HFF-Myc (cell line): ENCODE measurements around the gene USP24.

Experiments used
- DNase-seq: peaks from one replicate; pipeline ENCODE4 v3.0.0-alpha.2; 2011; ENCODE audit warnings: low read depth; ENCODE audit errors: extremely low read depth
- H3K4me3 ChIP-seq: replicated peaks from 2 replicates; pipeline ENCODE4 v1.5.1; 2011; ENCODE audit warnings: low read depth, mild to moderate bottlenecking, control low read depth, low read length
- TF ChIP-seq, protein P1 (sequence below): IDR thresholded peaks from 2 replicates; pipeline ENCODE4 v1.5.1; 2012; ENCODE audit warnings: mild to moderate bottlenecking, low read depth, low read length, control low read depth; ENCODE audit errors: missing control alignments

USP24 gene

DNA sequence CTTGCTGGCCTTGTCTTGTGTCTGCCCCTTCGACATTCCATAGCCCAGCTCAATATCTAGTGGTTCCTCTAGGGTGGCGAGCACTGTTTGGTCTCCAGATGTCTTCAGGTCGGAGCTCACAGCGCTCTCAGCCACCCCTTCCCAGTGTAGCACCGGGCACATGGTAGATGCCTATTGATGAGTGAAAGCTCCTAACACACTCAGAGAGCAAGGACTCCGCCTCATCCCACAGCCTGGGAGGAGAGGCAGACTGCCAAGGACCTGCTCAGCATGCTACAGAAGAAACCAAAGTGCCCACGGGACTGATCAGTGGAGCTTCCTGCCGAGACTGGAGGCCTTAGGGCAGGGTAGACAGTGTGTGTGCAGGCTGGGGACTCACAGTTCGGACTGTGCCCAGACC is 164.9 kb downstream of the USP24 start:
- no peak for DNase-seq
- H3K4me3 ChIP-seq: no peak overlapping the region
- TF ChIP-seq, protein P1, sequence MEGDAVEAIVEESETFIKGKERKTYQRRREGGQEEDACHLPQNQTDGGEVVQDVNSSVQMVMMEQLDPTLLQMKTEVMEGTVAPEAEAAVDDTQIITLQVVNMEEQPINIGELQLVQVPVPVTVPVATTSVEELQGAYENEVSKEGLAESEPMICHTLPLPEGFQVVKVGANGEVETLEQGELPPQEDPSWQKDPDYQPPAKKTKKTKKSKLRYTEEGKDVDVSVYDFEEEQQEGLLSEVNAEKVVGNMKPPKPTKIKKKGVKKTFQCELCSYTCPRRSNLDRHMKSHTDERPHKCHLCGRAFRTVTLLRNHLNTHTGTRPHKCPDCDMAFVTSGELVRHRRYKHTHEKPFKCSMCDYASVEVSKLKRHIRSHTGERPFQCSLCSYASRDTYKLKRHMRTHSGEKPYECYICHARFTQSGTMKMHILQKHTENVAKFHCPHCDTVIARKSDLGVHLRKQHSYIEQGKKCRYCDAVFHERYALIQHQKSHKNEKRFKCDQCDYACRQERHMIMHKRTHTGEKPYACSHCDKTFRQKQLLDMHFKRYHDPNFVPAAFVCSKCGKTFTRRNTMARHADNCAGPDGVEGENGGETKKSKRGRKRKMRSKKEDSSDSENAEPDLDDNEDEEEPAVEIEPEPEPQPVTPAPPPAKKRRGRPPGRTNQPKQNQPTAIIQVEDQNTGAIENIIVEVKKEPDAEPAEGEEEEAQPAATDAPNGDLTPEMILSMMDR: no peak

DNA sequence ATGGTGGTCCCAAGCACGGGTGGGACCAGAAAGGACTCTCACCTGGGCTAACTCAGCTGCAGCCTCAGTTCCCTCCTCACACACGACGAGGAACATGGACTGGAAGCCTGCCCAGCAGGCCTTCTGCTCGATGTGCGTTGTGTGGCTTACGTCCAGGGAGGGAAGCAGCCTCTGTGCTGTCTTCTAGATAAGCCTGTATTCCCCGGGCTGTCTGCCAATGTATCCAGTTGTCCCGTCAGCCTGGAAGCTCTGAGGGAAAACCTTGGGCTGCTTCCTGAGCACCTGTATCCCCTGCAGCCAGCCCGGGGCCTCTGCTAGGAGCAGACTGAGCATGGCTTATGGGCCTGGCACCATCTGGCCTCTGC is 165.3 kb downstream of the USP24 start:
- DNase-seq: no peak
- H3K4me3 ChIP-seq: no peak overlapping the region

DNA sequence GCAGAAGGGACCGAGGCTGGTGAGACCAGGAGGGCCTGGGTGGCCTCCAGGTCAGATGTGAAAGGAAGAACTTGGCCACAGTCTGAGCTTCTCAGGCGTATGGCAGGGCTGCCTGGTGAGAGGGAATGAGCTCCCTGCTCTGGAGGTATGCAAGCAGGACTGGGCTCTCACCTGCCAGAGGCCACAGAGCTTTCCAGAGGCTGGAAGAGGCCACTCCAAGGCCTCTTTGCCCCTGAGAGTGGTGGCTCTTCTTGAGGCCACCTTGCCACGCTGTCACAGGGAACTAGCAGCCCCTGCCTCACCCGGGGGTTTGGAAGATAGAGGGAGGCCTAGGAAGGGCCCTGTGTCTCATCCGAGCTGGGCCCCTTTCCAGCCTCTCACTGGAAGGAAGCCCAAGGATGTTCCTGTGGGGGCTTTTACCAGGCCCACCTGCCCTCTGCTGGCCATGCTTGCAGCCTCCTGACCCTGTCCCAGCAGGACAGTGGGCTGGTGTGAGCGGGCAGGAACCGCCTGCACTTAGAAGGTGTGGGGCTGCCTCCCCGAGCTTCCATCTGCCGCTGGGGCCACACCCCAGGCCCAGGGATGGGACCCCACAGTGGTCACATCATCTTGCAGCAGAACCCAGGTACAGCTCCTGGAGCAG is 165.8 kb downstream of the USP24 start:
- no peak for DNase-seq
- H3K4me3 ChIP-seq: no peak overlapping the region
- TF ChIP-seq, protein P1: no peak

More for the DNA sequence above, 165.3 kb downstream of the USP24 start:
- TF ChIP-seq, protein P1: no peak

DNA sequence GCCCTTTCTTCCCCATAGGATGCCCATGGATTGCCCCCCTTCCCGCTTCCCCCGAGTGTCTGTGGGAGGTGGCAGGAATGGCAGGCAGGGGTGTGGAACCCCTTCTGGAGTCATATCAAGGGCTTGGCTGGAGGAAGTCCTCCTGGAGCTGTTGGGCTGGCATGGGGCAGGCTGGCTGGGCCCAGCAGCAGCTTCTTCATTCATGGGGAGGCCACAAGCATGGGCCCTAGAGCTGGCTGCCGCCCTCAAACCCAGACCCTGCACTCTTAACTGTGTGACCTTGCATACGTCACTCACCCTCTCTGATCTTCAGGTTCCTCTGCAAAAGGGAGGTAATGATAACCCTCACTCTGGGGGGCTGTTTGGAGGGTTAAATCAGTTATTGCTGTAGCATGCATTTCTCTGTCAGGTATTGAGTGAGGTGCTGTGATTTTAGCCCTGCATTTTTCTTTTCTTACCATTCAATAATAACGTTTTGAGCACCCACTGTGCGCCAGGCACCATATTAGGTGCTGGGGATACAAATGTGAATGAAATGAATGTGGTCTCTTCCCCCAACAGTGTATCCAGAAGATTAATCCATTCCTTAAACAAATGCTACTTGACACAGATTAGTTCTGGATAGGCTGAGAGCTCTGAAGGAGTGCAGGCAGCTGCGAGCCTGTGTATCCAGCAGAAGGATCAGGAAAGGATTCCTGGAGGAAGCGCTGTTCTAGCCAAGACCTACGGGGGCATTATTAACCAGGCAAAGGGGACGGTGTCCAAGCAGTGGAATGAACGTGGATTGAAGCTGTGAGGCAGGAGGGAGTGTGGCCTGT is 166.5 kb downstream of the USP24 start:
- TF ChIP-seq, protein P1: no peak
- no peak for DNase-seq
- H3K4me3 ChIP-seq: no peak overlapping the region

DNA sequence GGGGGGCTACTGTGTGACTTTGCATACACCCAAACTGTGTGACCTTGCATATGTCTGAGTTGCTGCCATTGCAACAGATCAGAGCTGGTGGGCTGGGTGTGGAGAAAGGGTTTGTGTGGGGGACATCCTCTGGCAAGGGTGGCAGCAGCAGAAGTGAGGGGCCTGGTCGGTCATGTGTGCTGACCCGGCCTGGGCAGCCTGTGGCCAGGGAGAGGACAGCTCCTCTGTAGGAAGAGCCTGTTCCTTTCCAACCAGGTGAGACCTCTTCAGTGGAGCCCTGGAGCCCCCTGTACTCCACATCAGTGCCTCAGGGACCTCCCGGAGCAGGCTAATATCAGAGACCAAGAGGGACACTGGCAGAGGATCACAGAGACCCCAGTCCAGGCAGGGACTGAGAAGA is 167.6 kb downstream of the USP24 start:
- H3K4me3 ChIP-seq: no peak overlapping the region
- DNase-seq: no peak
- TF ChIP-seq, protein P1: no peak

DNA sequence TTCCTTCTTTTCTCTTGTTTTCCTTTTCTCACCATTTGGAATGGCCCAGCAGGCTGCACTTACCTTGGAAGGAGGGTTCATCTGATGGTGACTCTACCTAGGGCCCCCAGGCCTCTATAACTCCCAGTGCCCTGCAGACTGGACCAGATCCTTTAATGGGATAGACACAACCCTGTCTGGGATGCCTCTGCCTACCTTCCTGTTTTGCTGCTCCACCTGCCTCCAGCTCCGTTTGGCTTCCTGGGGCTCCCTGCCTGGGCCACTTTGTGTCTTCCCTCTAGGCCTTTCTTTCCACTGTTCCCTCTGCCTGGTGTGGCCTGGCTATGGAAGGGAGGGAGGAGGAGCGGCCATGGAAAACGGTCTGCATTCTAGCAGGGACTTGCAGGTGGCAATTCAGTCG is 168.3 kb downstream of the USP24 start:
- no peak for DNase-seq
- no peak overlapping the region for H3K4me3 ChIP-seq
- TF ChIP-seq, protein P1: no peak
